GM04503 (cell line): Measurements from ENCODE around the gene TNNT1.
A peak's percentile ranks its signal among the peaks of the same experiment; 100 is the strongest.

ENCODE experiments used
- DNase-seq: peaks from one replicate; pipeline ENCODE4 v3.0.0-alpha.2; 2012; ENCODE audit warnings: low read depth

TNNT1 gene

GRCh38 chr19:55141696-55142095 is 7.3 kb downstream of the TNNT1 start:
- DNase-seq: no peak

- no peak for DNase-seq
Observed at GRCh38 chr19:55137915-55138314, 11.1 kb downstream of the TNNT1 start.

- DNase-seq: no peak
Observed at GRCh38 chr19:55136399-55137102, 12.5 kb downstream of the TNNT1 start.

GRCh38 chr19:55134736-55135135 is 14.3 kb downstream of the TNNT1 start:
- DNase-seq: no peak

GRCh38 chr19:55133639-55134444 is 15.2 kb downstream of the TNNT1 start:
- no peak for DNase-seq

GRCh38 chr19:55132453-55133129 is 16.4 kb downstream of the TNNT1 start:
- no peak for DNase-seq

- DNase-seq: peak; percentile 27
Observed at GRCh38 chr19:55131421-55131820, 17.6 kb downstream of the TNNT1 start.

- DNase-seq: no peak
Observed at GRCh38 chr19:55119053-55119452, 30.0 kb downstream of the TNNT1 start.

- no peak for DNase-seq
Observed at GRCh38 chr19:55118401-55118991, 30.5 kb downstream of the TNNT1 start.

GRCh38 chr19:55117663-55118391 is 31.2 kb downstream of the TNNT1 start:
- peak; percentile 95 for DNase-seq

GRCh38 chr19:55116859-55117662 is 31.9 kb downstream of the TNNT1 start, which contains the start of gene PPP1R12C:
TSS of gene PPP1R12C (minus strand) at chr19:55117637. CDS start at chr19:55117543, 94 bp downstream.
- DNase-seq: no peak

- peak; percentile 34 for DNase-seq
Observed at GRCh38 chr19:55116232-55116858, 32.7 kb downstream of the TNNT1 start.

GRCh38 chr19:55115446-55116065 is 33.5 kb downstream of the TNNT1 start:
- no peak for DNase-seq

- no peak for DNase-seq
Observed at GRCh38 chr19:55114566-55115145, 34.4 kb downstream of the TNNT1 start.

- DNase-seq: peak; percentile 69
Observed at GRCh38 chr19:55113570-55114039, 35.4 kb downstream of the TNNT1 start.

GRCh38 chr19:55112777-55113569 is 36.0 kb downstream of the TNNT1 start:
- no peak for DNase-seq

- no peak for DNase-seq
Observed at GRCh38 chr19:55112246-55112776, 36.7 kb downstream of the TNNT1 start.

GRCh38 chr19:55111238-55111831 is 37.7 kb downstream of the TNNT1 start:
- no peak for DNase-seq
